Liver (tissue), 9 donors: ENCODE results near the gene DARS1. TPM values are rescaled to one million over a fixed set of nuclear protein-coding genes. Genes with fewer than 3 reads are reported as not detected.

Experiments used
- DNase-seq: peaks from one replicate; pipeline ENCODE4 v3.0.0-alpha.2; 2017; ENCODE audit warnings: low spot score
- H3K27ac ChIP-seq, 2 donors: one replicate each; pipeline ENCODE4 v1.7.0; 2013; ENCODE audit warnings: inconsistent platforms in 2 of 2, low read length in 2 of 2, control low read depth in 1 of 2, low read depth in 1 of 2, mild to moderate bottlenecking in 1 of 2
- H3K27me3 ChIP-seq, 4 donors: one replicate each; pipeline versions ENCODE4 v1.6.1 to v1.7.0; 2013; ENCODE audit warnings: low read length in 3 of 4, inconsistent platforms in 1 of 4, mild to moderate bottlenecking in 1 of 4, moderate library complexity in 1 of 4; ENCODE audit not compliant: control insufficient read depth in 4 of 4, insufficient read depth in 4 of 4
- H3K36me3 ChIP-seq, 4 donors: one replicate each; pipeline versions ENCODE4 v1.6.1 to v1.7.0; 2013; ENCODE audit warnings: low read length in 3 of 4, mild to moderate bottlenecking in 3 of 4, low read depth in 1 of 4, moderate library complexity in 1 of 4; ENCODE audit not compliant: control insufficient read depth in 4 of 4, insufficient read depth in 3 of 4
- H3K4me1 ChIP-seq, 4 donors: one replicate each; pipeline versions ENCODE4 v1.6.1 to v1.7.0; 2013; ENCODE audit warnings: low read length in 3 of 4, mild to moderate bottlenecking in 3 of 4, moderate library complexity in 1 of 4; ENCODE audit not compliant: control insufficient read depth in 4 of 4, insufficient read depth in 4 of 4
- H3K4me3 ChIP-seq, 3 donors: one replicate each; pipeline versions ENCODE4 v1.6.1 to v1.7.0; 2013; ENCODE audit warnings: low read length in 3 of 3, control low read depth in 1 of 3, low read depth in 1 of 3, mild to moderate bottlenecking in 1 of 3
- H3K9ac ChIP-seq, 2 donors: one replicate each; pipeline ENCODE4 v1.7.0; 2013; ENCODE audit warnings: low read length in 2 of 2, mild to moderate bottlenecking in 2 of 2, moderate library complexity in 2 of 2, control low read depth in 1 of 2, low read depth in 1 of 2
- H3K9me3 ChIP-seq, 4 donors: one replicate each; pipeline versions ENCODE4 v1.6.1 to v1.7.0; 2013; ENCODE audit warnings: low read length in 3 of 4; ENCODE audit not compliant: control insufficient read depth in 4 of 4
- EGR1 ChIP-seq, 2 donors: IDR thresholded peaks; 2 replicates each; pipeline ENCODE4 v1.6.1; 2016 to 2018; ENCODE audit warnings: antibody characterized with exemption in 2 of 2, low read depth in 2 of 2
- FOXA1 ChIP-seq: IDR thresholded peaks from 2 replicates; pipeline ENCODE4 v1.6.1; 2016; ENCODE audit warnings: antibody characterized with exemption
- FOXA2 ChIP-seq: IDR thresholded peaks from 2 replicates; pipeline ENCODE4 v1.6.1; 2016; ENCODE audit warnings: antibody characterized with exemption
- GABPA ChIP-seq, 2 donors: IDR thresholded peaks in 1 of 2; conservative IDR thresholded peaks in 1 of 2; 2 replicates each; pipeline ENCODE4 v1.6.1; 2016; ENCODE audit warnings: antibody characterized with exemption in 2 of 2, mild to moderate bottlenecking in 1 of 2, moderate library complexity in 1 of 2
- HNF4A ChIP-seq, 2 donors: conservative IDR thresholded peaks; 2 replicates each; pipeline ENCODE4 v1.6.1; 2016; ENCODE audit warnings: antibody characterized with exemption in 2 of 2, mild to moderate bottlenecking in 2 of 2
- HNF4G ChIP-seq: IDR thresholded peaks from 2 replicates; pipeline ENCODE4 v1.6.1; 2016; ENCODE audit warnings: antibody characterized with exemption
- JUND ChIP-seq, 2 donors: IDR thresholded peaks; 2 replicates each; pipeline ENCODE4 v1.6.1; 2016; ENCODE audit warnings: antibody characterized with exemption in 2 of 2
- NR2F2 ChIP-seq: IDR thresholded peaks from 2 replicates; pipeline ENCODE4 v1.6.1; 2016; ENCODE audit warnings: antibody characterized with exemption
- RAD21 ChIP-seq, 2 donors: IDR thresholded peaks; 2 replicates each; pipeline ENCODE4 v1.6.1; 2016; ENCODE audit warnings: antibody characterized with exemption in 2 of 2, mild to moderate bottlenecking in 2 of 2
- RXRA ChIP-seq, 2 donors: IDR thresholded peaks; 2 replicates each; pipeline ENCODE4 v1.6.1; 2017 to 2018; ENCODE audit warnings: antibody characterized with exemption in 2 of 2, mild to moderate bottlenecking in 1 of 2
- SP1 ChIP-seq: IDR thresholded peaks from 2 replicates; pipeline ENCODE4 v1.6.1; 2018; ENCODE audit warnings: antibody characterized with exemption, mild to moderate bottlenecking
- TAF1 ChIP-seq: conservative IDR thresholded peaks from 2 replicates; pipeline ENCODE4 v1.6.1; 2016; ENCODE audit warnings: antibody characterized with exemption, mild to moderate bottlenecking
- YY1 ChIP-seq: IDR thresholded peaks from 2 replicates; pipeline ENCODE4 v1.6.1; 2016; ENCODE audit warnings: antibody characterized with exemption, mild to moderate bottlenecking
- WGBS: extraction: QIAGEN DNeasy Blood & Tissue Kit; methylation state at CpG from one replicate; pipeline ENCODE4 v1.1.7; 2013; 5-methylcytosine and 5-hydroxymethylcytosine counted together
- polyA plus RNA-seq, 2 donors: library from polyadenylated mRNA; stranded (reverse) in 1 of 2; unstranded in 1 of 2; fragments of 200-250 nt in 1 of 2; fragments of >200 nt in 1 of 2; fragmentation: Nextera tagmentation in 1 of 2; extraction: Ambion mirVana in 1 of 2; gene quantifications; one replicate each; pipeline versions ENCODE4 v1.2.1 to v1.2.3, GENCODE V29; 2013 to 2015
- total RNA-seq, 2 donors: library from RNA; depleted of rRNA; stranded (reverse); fragments of >200 nt; gene quantifications; one replicate each; pipeline ENCODE4 v1.2.3, GENCODE V29; 2014
- TF ChIP-seq, protein P1 (sequence below): IDR thresholded peaks from 2 replicates; pipeline ENCODE4 v1.6.1; 2016; ENCODE audit warnings: antibody characterized with exemption
- TF ChIP-seq, protein P2 (sequence below): IDR thresholded peaks from 2 replicates; pipeline ENCODE4 v1.6.1; 2016; ENCODE audit warnings: antibody characterized with exemption, mild to moderate bottlenecking
- TF ChIP-seq, protein P3 (sequence below): IDR thresholded peaks from 2 replicates; pipeline ENCODE4 v1.6.1; 2016; ENCODE audit warnings: antibody characterized with exemption
- TF ChIP-seq, protein P4 (sequence below): IDR thresholded peaks from 2 replicates; pipeline ENCODE4 v1.6.1; 2016; ENCODE audit warnings: antibody characterized with exemption
- TF ChIP-seq, protein P5 (sequence below): fragments of 150-350 bp; IDR thresholded peaks from 2 replicates; pipeline ENCODE4 v1.5.1; 2017; ENCODE audit warnings: improper control_type of control experiment, low read depth, low read length; ENCODE audit not compliant: missing input control
- donor health status: healthy.
- donor health status: healthy.
- donor health status: healthy.
- donor health status: healthy.
- donor health status: healthy.

The DARS1 gene
- total and polyA plus RNA-seq, 4 donors, result 25.0 to 44.1 (median 32.6) TPM

DNA sequence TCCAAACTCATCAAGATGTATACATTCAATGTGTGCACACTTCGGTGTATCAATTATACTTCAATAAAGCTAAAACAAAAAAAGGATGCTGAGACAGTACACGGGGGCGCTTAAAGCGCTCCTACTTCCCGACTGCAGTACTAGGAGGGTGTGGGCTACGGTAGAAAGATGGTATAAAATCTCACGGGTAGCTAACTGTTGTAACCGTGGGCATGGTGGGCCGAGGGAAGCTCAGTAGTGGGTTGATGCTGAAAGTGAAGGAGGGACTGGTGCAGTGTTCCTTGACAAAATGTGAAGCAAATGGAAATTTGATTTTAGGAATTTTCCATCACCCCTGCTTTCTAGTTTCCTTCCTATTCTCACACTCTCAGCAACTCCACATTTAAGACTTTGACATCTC, 42.6 kb upstream of the DARS1 start (continued):
- TF ChIP-seq RXRA (IDR thresholded peaks at IDR 0.05) (no peak), RAD21 (IDR thresholded peaks at IDR 0.05) (no peak), EGR1 (IDR thresholded peaks at IDR 0.05; ENCODE audit: low read depth in 2 of 2) (no peak), SP1 (no peak), TAF1 (no peak)
- TF ChIP-seq, protein P1, sequence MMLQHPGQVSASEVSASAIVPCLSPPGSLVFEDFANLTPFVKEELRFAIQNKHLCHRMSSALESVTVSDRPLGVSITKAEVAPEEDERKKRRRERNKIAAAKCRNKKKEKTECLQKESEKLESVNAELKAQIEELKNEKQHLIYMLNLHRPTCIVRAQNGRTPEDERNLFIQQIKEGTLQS, result no peak

DNA sequence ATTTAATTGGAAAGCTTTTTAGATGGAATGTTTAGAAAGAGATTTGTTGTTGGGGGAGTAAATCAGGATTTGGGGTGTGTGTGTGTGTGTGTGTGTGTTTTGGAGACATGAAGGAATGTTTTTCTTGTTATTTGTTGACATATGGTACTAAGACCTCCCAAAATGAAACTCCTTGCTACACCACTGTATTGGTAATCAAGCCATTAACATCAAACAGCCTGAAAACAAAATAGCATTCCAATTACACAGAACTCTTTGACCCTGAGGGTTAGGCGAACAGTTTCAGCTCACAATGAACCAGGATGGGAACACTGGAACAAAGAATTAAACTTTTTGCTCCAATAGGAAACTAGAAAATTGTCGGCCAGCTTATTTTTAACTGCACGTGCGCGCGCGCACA, 41.7 kb upstream of the DARS1 start:
- Histone ChIP-seq H3K36me3 (no peaks in the 10 kb centered on the region), H3K9me3 (no peaks in the 10 kb centered on the region), H3K4me1 (no peaks in the 10 kb centered on the region), H3K27me3 (peaks cover 0 to 2% (median 0%) of the 10 kb centered on the region in 4 donors), H3K9ac (no peak overlapping the region), H3K27ac (no peak overlapping the region), H3K4me3 (no peak overlapping the region)
- 97% methylated on average over 7 of the region's 7 CpGs for WGBS
- DNase-seq, result no peak
- no peak for TF ChIP-seq HNF4A (conservative IDR thresholded peaks at IDR 0.05)
- TF ChIP-seq EGR1 (IDR thresholded peaks at IDR 0.05; ENCODE audit: low read depth in 2 of 2), result no peak
- no peak for TF ChIP-seq SP1
- TF ChIP-seq, protein P1, result no peak
- no peak for TF ChIP-seq YY1
- TF ChIP-seq NR2F2, result no peak
- TF ChIP-seq, protein P2, sequence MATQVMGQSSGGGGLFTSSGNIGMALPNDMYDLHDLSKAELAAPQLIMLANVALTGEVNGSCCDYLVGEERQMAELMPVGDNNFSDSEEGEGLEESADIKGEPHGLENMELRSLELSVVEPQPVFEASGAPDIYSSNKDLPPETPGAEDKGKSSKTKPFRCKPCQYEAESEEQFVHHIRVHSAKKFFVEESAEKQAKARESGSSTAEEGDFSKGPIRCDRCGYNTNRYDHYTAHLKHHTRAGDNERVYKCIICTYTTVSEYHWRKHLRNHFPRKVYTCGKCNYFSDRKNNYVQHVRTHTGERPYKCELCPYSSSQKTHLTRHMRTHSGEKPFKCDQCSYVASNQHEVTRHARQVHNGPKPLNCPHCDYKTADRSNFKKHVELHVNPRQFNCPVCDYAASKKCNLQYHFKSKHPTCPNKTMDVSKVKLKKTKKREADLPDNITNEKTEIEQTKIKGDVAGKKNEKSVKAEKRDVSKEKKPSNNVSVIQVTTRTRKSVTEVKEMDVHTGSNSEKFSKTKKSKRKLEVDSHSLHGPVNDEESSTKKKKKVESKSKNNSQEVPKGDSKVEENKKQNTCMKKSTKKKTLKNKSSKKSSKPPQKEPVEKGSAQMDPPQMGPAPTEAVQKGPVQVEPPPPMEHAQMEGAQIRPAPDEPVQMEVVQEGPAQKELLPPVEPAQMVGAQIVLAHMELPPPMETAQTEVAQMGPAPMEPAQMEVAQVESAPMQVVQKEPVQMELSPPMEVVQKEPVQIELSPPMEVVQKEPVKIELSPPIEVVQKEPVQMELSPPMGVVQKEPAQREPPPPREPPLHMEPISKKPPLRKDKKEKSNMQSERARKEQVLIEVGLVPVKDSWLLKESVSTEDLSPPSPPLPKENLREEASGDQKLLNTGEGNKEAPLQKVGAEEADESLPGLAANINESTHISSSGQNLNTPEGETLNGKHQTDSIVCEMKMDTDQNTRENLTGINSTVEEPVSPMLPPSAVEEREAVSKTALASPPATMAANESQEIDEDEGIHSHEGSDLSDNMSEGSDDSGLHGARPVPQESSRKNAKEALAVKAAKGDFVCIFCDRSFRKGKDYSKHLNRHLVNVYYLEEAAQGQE, result no peak
- TF ChIP-seq, protein P3, sequence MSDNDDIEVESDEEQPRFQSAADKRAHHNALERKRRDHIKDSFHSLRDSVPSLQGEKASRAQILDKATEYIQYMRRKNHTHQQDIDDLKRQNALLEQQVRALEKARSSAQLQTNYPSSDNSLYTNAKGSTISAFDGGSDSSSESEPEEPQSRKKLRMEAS, result no peak
- no peak for TF ChIP-seq JUND (IDR thresholded peaks at IDR 0.05)
- TF ChIP-seq HNF4G, result no peak
- TF ChIP-seq TAF1, result no peak
- TF ChIP-seq, protein P4, sequence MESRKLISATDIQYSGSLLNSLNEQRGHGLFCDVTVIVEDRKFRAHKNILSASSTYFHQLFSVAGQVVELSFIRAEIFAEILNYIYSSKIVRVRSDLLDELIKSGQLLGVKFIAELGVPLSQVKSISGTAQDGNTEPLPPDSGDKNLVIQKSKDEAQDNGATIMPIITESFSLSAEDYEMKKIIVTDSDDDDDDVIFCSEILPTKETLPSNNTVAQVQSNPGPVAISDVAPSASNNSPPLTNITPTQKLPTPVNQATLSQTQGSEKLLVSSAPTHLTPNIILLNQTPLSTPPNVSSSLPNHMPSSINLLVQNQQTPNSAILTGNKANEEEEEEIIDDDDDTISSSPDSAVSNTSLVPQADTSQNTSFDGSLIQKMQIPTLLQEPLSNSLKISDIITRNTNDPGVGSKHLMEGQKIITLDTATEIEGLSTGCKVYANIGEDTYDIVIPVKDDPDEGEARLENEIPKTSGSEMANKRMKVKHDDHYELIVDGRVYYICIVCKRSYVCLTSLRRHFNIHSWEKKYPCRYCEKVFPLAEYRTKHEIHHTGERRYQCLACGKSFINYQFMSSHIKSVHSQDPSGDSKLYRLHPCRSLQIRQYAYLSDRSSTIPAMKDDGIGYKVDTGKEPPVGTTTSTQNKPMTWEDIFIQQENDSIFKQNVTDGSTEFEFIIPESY, result no peak
- TF ChIP-seq, protein P5, sequence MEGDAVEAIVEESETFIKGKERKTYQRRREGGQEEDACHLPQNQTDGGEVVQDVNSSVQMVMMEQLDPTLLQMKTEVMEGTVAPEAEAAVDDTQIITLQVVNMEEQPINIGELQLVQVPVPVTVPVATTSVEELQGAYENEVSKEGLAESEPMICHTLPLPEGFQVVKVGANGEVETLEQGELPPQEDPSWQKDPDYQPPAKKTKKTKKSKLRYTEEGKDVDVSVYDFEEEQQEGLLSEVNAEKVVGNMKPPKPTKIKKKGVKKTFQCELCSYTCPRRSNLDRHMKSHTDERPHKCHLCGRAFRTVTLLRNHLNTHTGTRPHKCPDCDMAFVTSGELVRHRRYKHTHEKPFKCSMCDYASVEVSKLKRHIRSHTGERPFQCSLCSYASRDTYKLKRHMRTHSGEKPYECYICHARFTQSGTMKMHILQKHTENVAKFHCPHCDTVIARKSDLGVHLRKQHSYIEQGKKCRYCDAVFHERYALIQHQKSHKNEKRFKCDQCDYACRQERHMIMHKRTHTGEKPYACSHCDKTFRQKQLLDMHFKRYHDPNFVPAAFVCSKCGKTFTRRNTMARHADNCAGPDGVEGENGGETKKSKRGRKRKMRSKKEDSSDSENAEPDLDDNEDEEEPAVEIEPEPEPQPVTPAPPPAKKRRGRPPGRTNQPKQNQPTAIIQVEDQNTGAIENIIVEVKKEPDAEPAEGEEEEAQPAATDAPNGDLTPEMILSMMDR, result no peak
- TF ChIP-seq GABPA (IDR thresholded peaks at IDR 0.05 in 1 of 2, conservative IDR thresholded peaks at IDR 0.05 in 1 of 2), result no peak
- no peak for TF ChIP-seq FOXA2
- TF ChIP-seq RXRA (IDR thresholded peaks at IDR 0.05), result no peak
- no peak for TF ChIP-seq RAD21 (IDR thresholded peaks at IDR 0.05)
- no peak for TF ChIP-seq FOXA1
